GM19035 (cell line): ENCODE results near the gene TMIGD3.

Source experiments
- ATAC-seq: cut with Tn5 transposase; IDR thresholded peaks from one replicate; pipeline ENCODE4 v1.9.1; 2021; ENCODE audit not compliant: unreplicated experiment

The TMIGD3 gene

GRCh38 chr1:111509997-111510375 lies 6.6 kb upstream of the TMIGD3 start:
- ATAC-seq, result no peak

GRCh38 chr1:111507411-111508201 lies 4.2 kb upstream of the TMIGD3 start:
- peak; percentile 59 for ATAC-seq

- no peak for ATAC-seq
Observed at GRCh38 chr1:111506561-111506960, 3.1 kb upstream of the TMIGD3 start.

- ATAC-seq, result peak; percentile 57
Observed at GRCh38 chr1:111505641-111506119, 2.2 kb upstream of the TMIGD3 start.

GRCh38 chr1:111504097-111504496 lies 664 bp upstream of the TMIGD3 start:
- no peak for ATAC-seq

GRCh38 chr1:111501645-111502044 lies 1.8 kb downstream of the TMIGD3 start:
- ATAC-seq, result no peak

GRCh38 chr1:111499026-111499785 lies 4.2 kb downstream of the TMIGD3 start:
- no peak for ATAC-seq

- no peak for ATAC-seq
Observed at GRCh38 chr1:111497592-111497991, 5.8 kb downstream of the TMIGD3 start.

- no peak for ATAC-seq
Observed at GRCh38 chr1:111496398-111496797, 7.0 kb downstream of the TMIGD3 start.

- ATAC-seq, result no peak
Observed at GRCh38 chr1:111491070-111491469, 12.4 kb downstream of the TMIGD3 start.

- no peak for ATAC-seq
Observed at GRCh38 chr1:111490220-111490619, 13.2 kb downstream of the TMIGD3 start.

GRCh38 chr1:111489604-111490003 lies 13.8 kb downstream of the TMIGD3 start:
- ATAC-seq, result no peak

GRCh38 chr1:111488669-111489068 lies 14.8 kb downstream of the TMIGD3 start:
- ATAC-seq, result no peak

GRCh38 chr1:111487133-111487532 lies 16.3 kb downstream of the TMIGD3 start:
- ATAC-seq, result no peak

GRCh38 chr1:111486431-111486830 lies 17.0 kb downstream of the TMIGD3 start:
- no peak for ATAC-seq

GRCh38 chr1:111484391-111485026 lies 18.9 kb downstream of the TMIGD3 start:
- no peak for ATAC-seq

GRCh38 chr1:111483876-111484275 lies 19.6 kb downstream of the TMIGD3 start:
- no peak for ATAC-seq

- ATAC-seq, result no peak
Observed at GRCh38 chr1:111483166-111483565, 20.3 kb downstream of the TMIGD3 start.

GRCh38 chr1:111481387-111482221 lies 21.8 kb downstream of the TMIGD3 start:
- ATAC-seq, result no peak

GRCh38 chr1:111480674-111481073 lies 22.8 kb downstream of the TMIGD3 start:
- ATAC-seq, result no peak
